ENCODE results near the gene GART. TPM values are rescaled to one million over a fixed set of nuclear protein-coding genes. Genes with fewer than 3 reads are reported as not detected.
A peak's percentile ranks its signal among the peaks of the same experiment; 100 is the strongest.

The GART gene
- total and polyA plus RNA-seq, 2 of the 8 experiments (the other 6 are each of a cell fraction or from before 2014, with no cell fraction given): 23.1 to 231 TPM

DNA sequence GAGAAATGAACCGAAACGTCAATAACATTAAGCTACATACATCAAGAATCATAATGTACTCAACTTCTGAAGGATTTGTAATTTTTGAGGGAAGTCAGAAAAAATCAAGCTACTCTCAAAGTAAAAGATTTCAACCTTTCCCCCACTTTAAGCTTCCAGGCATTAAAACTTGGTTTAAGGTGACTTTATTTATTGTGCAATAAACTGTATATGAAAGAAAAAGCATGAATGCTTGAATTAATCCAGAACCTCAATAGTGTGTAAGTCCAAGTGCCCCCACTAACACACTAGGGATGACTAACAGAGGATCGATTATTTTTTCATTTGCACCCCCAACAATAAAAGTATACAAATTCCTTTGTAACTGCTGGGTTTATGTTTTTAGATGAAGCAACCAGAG is 10.9 kb downstream of the GART start:
- Histone ChIP-seq H3K14ac (ENCODE audit: insufficient read length) (no peak overlapping the region), H2BK15ac (ENCODE audit: low read length) (no peak overlapping the region), H3K27ac (ENCODE audit: low read depth, low read length) (no peak overlapping the region), H4K91ac (replicated peaks; ENCODE audit: insufficient read length, low read length) (no peak overlapping the region), H2BK12ac (ENCODE audit: low read depth, low read length) (no peak overlapping the region), H4K8ac (ENCODE audit: extremely low read depth, insufficient read depth, low read length) (no peak overlapping the region), H2BK120ac (replicated peaks; ENCODE audit: low read depth, low read length) (no peak overlapping the region), H2BK5ac (ENCODE audit: low read depth, low read length) (no peak overlapping the region), H4K20me1 (replicated peaks in 1 of 2; ENCODE audit: control insufficient read depth in 1 of 2, insufficient read depth in 2 of 2, low read length in 2 of 2) (peaks cover 2 to 3% of the 10 kb centered on the region in 2 experiments), H3K23ac (ENCODE audit: insufficient read length) (no peak overlapping the region), H3K56ac (replicated peaks; ENCODE audit: insufficient read length, low read depth, low read length) (no peak overlapping the region), H3K4me3 (ENCODE audit: extremely low read depth in 1 of 4, insufficient read depth in 2 of 4, low read depth in 3 of 4, low read length in 4 of 4) (no peak overlapping the region), H3K4me1 (replicated peaks in 1 of 4; ENCODE audit: control insufficient read depth in 3 of 4, insufficient read depth in 4 of 4, low read length in 3 of 4) (no peaks in the 10 kb centered on the region), H3K23me2 (ENCODE audit: low read depth, low read length) (no peaks in the 10 kb centered on the region), H3K79me1 (ENCODE audit: low read depth, low read length) (no peaks in the 10 kb centered on the region), H3K36me3 (ENCODE audit: control insufficient read depth in 2 of 4, insufficient read depth in 4 of 4, low read length in 3 of 4) (peaks cover 40 to 95% (median 82%) of the 10 kb centered on the region in 4 experiments), H3K9ac (replicated peaks in 1 of 4; ENCODE audit: extremely low read depth in 1 of 4, low read depth in 3 of 4, low read length in 3 of 4) (no peak overlapping the region), H2AK5ac (ENCODE audit: low read depth, low read length) (no peak overlapping the region), H3K18ac (ENCODE audit: extremely low read depth, low read length) (no peak overlapping the region), H4K5ac (ENCODE audit: insufficient read length, low read depth, low read length) (no peak overlapping the region), H3K4ac (replicated peaks; ENCODE audit: insufficient read length, low read depth, low read length) (no peak overlapping the region), H3K4me2 (ENCODE audit: insufficient read depth in 1 of 2, low read depth in 2 of 2, low read length in 2 of 2) (no peak overlapping the region), H3K27me3 (replicated peaks in 1 of 4; ENCODE audit: control insufficient read depth in 3 of 4, extremely low read depth in 1 of 4, insufficient read depth in 3 of 4, low read length in 3 of 4) (no peaks in the 10 kb centered on the region), H2AFZ (ENCODE audit: low read length) (no peak overlapping the region), H3K9me3 (ENCODE audit: insufficient read depth in 2 of 2, low read depth in 1 of 2, low read length in 1 of 2) (no peaks in the 10 kb centered on the region), H3K79me2 (ENCODE audit: control insufficient read depth in 1 of 2, insufficient read depth in 2 of 2, low read length in 2 of 2) (peaks cover 0 to 8% of the 10 kb centered on the region in 2 experiments; a peak in 2 of 4 replicates), H2BK20ac (ENCODE audit: low read length) (no peak overlapping the region)
- ChIA-PET POLR2A (ENCODE audit: partially characterized antibody) (interaction anchor here (0.7 to 1.4 kb wide), 5 partner anchors 11 to 599 kb away, joined by 3 to 5 read pairs (median 3); partner anchors contain the start of gene GART), CTCF (ENCODE audit: partially characterized antibody) (no interaction called here)
- no peak for DNase-seq (ENCODE audit: low read depth in 1 of 2, low spot score in 2 of 2)
- TF ChIP-seq SIX5 (IDR thresholded peaks at IDR 0.05; ENCODE audit: low read depth, low read length) (no peak), ASH2L (IDR thresholded peaks at IDR 0.05; ENCODE audit: low read length) (no peak), BRCA1 (IDR thresholded peaks at IDR 0.05; ENCODE audit: low read depth, low read length) (no peak), KDM4A (IDR thresholded peaks at IDR 0.05; ENCODE audit: low read depth, low read length, severe bottlenecking) (no peak), KDM1A (IDR thresholded peaks at IDR 0.05; ENCODE audit: borderline replicate concordance, low read length) (no peak), ZNF274 (IDR thresholded peaks at IDR 0.05; ENCODE audit: borderline replicate concordance, extremely low read depth, low read length) (no peak)
- peak; percentile 24 for FAIRE-seq
- WGBS, 2 experiments (ENCODE audit: extremely low coverage in 1 of 2, insufficient coverage in 1 of 2, insufficient read length in 1 of 2, insufficient replicate concordance in 2 of 2, low coverage in 1 of 2, low lambda C conversion rate in 2 of 2, missing lambda C conversion rate in 1 of 2): 97% methylated on average over 3 of the region's 3 CpGs; no CpG with 5 or more reads in 1 of the 2 experiments
